ENCODE measurements around the gene HCLS1.
"Not testable (repeated sequence)": the region's sequence is repeated elsewhere in the genome, so short reads cannot be mapped to it uniquely, and the experiment has no call there.

Gene HCLS1

GRCh38 chr3:121594850-121595249 is 65.9 kb downstream of the HCLS1 start:
- no peak for FAIRE-seq

- not testable (repeated sequence) for FAIRE-seq
Measured at GRCh38 chr3:121593806-121594205, 66.9 kb downstream of the HCLS1 start.

GRCh38 chr3:121592856-121593702 is 67.6 kb downstream of the HCLS1 start, which contains the start of gene FBXO40:
FBXO40 (plus strand) TSS chr3:121593379; CDS start chr3:121620576, 27,197 bp downstream.
- no peak for FAIRE-seq

- FAIRE-seq: no peak
Measured at GRCh38 chr3:121584418-121584817, 76.3 kb downstream of the HCLS1 start.

GRCh38 chr3:121581691-121582090 is 79.0 kb downstream of the HCLS1 start:
- no peak for FAIRE-seq
